ENCODE data around the gene RNF168.

- TF ChIP-seq CTCF (IDR thresholded peaks at IDR 0.05) (no peak), POLR2A (IDR thresholded peaks at IDR 0.05) (no peak), EP300 (IDR thresholded peaks at IDR 0.05) (no peak)
These were observed 11.5 kb upstream of the RNF168 start, which contains the start of gene SMCO1 for GRCh38 chr3:196514913-196515621.

All from ovary (tissue), 3 donors.